Measurements from ENCODE around the gene STIM2.

STIM2 gene

DNA sequence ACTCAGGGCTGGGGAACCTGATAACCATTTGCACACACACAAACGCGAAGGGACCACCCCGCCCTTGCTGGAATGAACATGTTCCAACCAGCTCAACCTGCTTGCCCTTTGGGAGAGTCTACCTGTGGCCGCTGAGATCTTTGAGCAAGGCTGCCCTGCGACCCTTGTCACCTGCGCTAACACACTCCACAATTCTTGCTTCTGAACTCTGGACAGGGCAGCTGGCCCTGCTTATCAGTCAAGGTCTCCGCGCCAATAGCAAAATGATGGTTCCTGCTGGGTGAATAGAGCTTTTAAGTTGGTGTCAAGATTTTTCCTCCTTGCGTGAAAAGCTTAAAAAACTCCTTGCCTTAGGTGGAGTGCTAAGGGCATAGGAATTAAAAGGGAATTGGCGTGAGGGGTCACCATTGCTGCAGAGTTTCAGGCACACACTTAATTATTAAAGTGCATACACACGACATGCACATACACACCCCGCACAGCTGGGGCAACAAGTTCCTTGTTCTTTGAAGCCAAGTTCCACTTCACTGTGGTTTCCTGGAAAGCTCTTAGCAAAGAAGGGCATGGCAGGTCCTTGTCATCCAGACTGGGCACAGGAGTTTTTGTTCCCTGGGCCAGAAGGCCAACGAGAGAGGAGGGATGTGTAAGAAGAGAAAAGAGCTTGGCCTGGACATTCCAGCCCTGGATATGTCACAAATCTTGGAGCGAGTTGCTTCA lies 207.7 kb downstream of the STIM2 start:
- H3K9ac ChIP-seq (ENCODE audit: low read depth, low read length, poor library complexity, severe bottlenecking), result no peak overlapping the region
- H3K36me3 ChIP-seq (ENCODE audit: insufficient read depth, low read length), result no peaks in the 10 kb centered on the region
- H3K79me2 ChIP-seq (ENCODE audit: insufficient read depth, low read length), result no peaks in the 10 kb centered on the region
- H3K27me3 ChIP-seq (ENCODE audit: insufficient read depth, low read length, poor library complexity, severe bottlenecking), result no peaks in the 10 kb centered on the region
- H3K4me1 ChIP-seq (ENCODE audit: insufficient read depth, low read length, poor library complexity, severe bottlenecking), result no peaks in the 10 kb centered on the region
- no peak overlapping the region for H3K4me3 ChIP-seq (ENCODE audit: low read length, poor library complexity, severe bottlenecking)
- no peaks in the 10 kb centered on the region for H3K9me2 ChIP-seq (replicated peaks; ENCODE audit: low read depth, low read length)
- no peaks in the 10 kb centered on the region for H3F3A ChIP-seq (ENCODE audit: low read depth)
- H3K4me2 ChIP-seq (ENCODE audit: low read depth, low read length, poor library complexity, severe bottlenecking), result no peak overlapping the region
- TF ChIP-seq CTCF (conservative IDR thresholded peaks at IDR 0.05; ENCODE audit: low read length) (no peak), EZH2phosphoT487 (IDR thresholded peaks at IDR 0.05; ENCODE audit: borderline replicate concordance) (no peak)
- no peak overlapping the region for H2AFZ ChIP-seq (ENCODE audit: low read length)
- no peaks in the 10 kb centered on the region for H4K20me1 ChIP-seq (ENCODE audit: insufficient read depth, low read length, poor library complexity, severe bottlenecking)
- no peaks in the 10 kb centered on the region for H3K9me3 ChIP-seq (ENCODE audit: insufficient read depth, low read depth, low read length)
